ENCODE results near the gene HOXC10. TPM values are rescaled to one million over a fixed set of nuclear protein-coding genes. Genes with fewer than 3 reads are reported as not detected.

HOXC10 gene
- total RNA-seq, 3 donors from 2014 or later = not detected

- H3K9me3 ChIP-seq = no peaks in the 10 kb centered on the region
- DNase-seq (no peak), ATAC-seq (no peak)
- no peaks in the 10 kb centered on the region for H3K4me1 ChIP-seq (ENCODE audit: low read depth)
- H3K36me3 ChIP-seq (ENCODE audit: low read depth) = no peaks in the 10 kb centered on the region
- TF ChIP-seq CTCF (IDR thresholded peaks at IDR 0.05) = no peak
- intact Hi-C loops (cut with DNase I, micrococcal nuclease) = no loop called here
- H3K4me3 ChIP-seq = no peak overlapping the region
Measured at GRCh38 chr12:53942467-53942997, 42.4 kb upstream of the HOXC10 start.

GRCh38 chr12:53944209-53944608 lies 40.7 kb upstream of the HOXC10 start:
- no peaks in the 10 kb centered on the region for H3K36me3 ChIP-seq (ENCODE audit: low read depth)
- ATAC-seq (no peak), DNase-seq (no peak)
- no peak overlapping the region for H3K4me3 ChIP-seq
- H3K4me1 ChIP-seq (ENCODE audit: low read depth) = no peaks in the 10 kb centered on the region
- TF ChIP-seq CTCF (IDR thresholded peaks at IDR 0.05) = no peak
- no peaks in the 10 kb centered on the region for H3K9me3 ChIP-seq
- intact Hi-C loops (cut with DNase I, micrococcal nuclease) = no loop called here

- DNase-seq = no peak
- TF ChIP-seq CTCF (IDR thresholded peaks at IDR 0.05) = no peak
- intact Hi-C loops (cut with DNase I, micrococcal nuclease) = no loop called here
Measured at GRCh38 chr12:53944907-53945847, 39.8 kb upstream of the HOXC10 start.

GRCh38 chr12:53947743-53948142 lies 37.2 kb upstream of the HOXC10 start:
- DNase-seq (no peak), ATAC-seq (no peak)
- intact Hi-C loops (cut with DNase I, micrococcal nuclease) = no loop called here
- no peaks in the 10 kb centered on the region for H3K36me3 ChIP-seq (ENCODE audit: low read depth)
- no peaks in the 10 kb centered on the region for H3K4me1 ChIP-seq (ENCODE audit: low read depth)
- H3K9me3 ChIP-seq = no peaks in the 10 kb centered on the region
- H3K4me3 ChIP-seq = no peak overlapping the region
- no peak for TF ChIP-seq CTCF (IDR thresholded peaks at IDR 0.05)

More at GRCh38 chr12:53944907-53945847, 39.8 kb upstream of the HOXC10 start:
- Histone ChIP-seq H3K36me3 (ENCODE audit: low read depth) (no peaks in the 10 kb centered on the region), H3K4me1 (ENCODE audit: low read depth) (no peaks in the 10 kb centered on the region), H3K4me3 (no peak overlapping the region), H3K9me3 (no peaks in the 10 kb centered on the region)
- ATAC-seq = no peak

GRCh38 chr12:53948650-53949593 lies 36.0 kb upstream of the HOXC10 start:
- Histone ChIP-seq H3K4me3 (no peak overlapping the region), H3K4me1 (ENCODE audit: low read depth) (no peaks in the 10 kb centered on the region), H3K9me3 (no peaks in the 10 kb centered on the region), H3K36me3 (ENCODE audit: low read depth) (no peaks in the 10 kb centered on the region)
- intact Hi-C loops (cut with DNase I, micrococcal nuclease) = no loop called here
- DNase-seq = no peak
- TF ChIP-seq CTCF (IDR thresholded peaks at IDR 0.05) = no peak
- no peak for ATAC-seq
